HG03159 (cell line): ENCODE measurements around the gene CEP250.
A peak's percentile ranks its signal among the peaks of the same experiment; 100 is the strongest.
"Not testable (repeated sequence)": the region's sequence is repeated elsewhere in the genome, so short reads cannot be mapped to it uniquely, and the experiment has no call there.

Source experiments
- ATAC-seq: cut with Tn5 transposase; IDR thresholded peaks from one replicate; pipeline ENCODE4 v1.9.1; 2021; ENCODE audit warnings: mild to moderate bottlenecking, moderate library complexity; ENCODE audit not compliant: unreplicated experiment

The CEP250 gene

GRCh38 chr20:35517767-35518166, 62.4 kb downstream of the CEP250 start:
- not testable (repeated sequence) for ATAC-seq

GRCh38 chr20:35518955-35519354, 63.6 kb downstream of the CEP250 start:
- no peak for ATAC-seq

GRCh38 chr20:35523298-35523888, 68.0 kb downstream of the CEP250 start:
- ATAC-seq, result no peak

- ATAC-seq, result no peak
Observed at GRCh38 chr20:35525639-35526038, 70.2 kb downstream of the CEP250 start.

- ATAC-seq, result no peak
Observed at GRCh38 chr20:35527122-35527769, 71.8 kb downstream of the CEP250 start.

GRCh38 chr20:35529552-35529951, 74.2 kb downstream of the CEP250 start, which contains the start of gene C20orf173:
Gene C20orf173, minus strand, starts transcription at chr20:35529652. Its CDS starts 279 bp downstream, at chr20:35529373.
- no peak for ATAC-seq

GRCh38 chr20:35539756-35540212, 84.4 kb downstream of the CEP250 start:
- ATAC-seq, result peak; percentile 51

- ATAC-seq, result no peak
Observed at GRCh38 chr20:35541118-35541782, 85.9 kb downstream of the CEP250 start.

- ATAC-seq, result peak; percentile 94
Observed at GRCh38 chr20:35541783-35542662, 86.6 kb downstream of the CEP250 start, which contains the start of gene ERGIC3. Gene ERGIC3, plus strand, starts transcription at chr20:35542078. Its CDS starts 20 bp downstream, at chr20:35542098.

GRCh38 chr20:35542990-35543389, 87.6 kb downstream of the CEP250 start:
- no peak for ATAC-seq

GRCh38 chr20:35544436-35544835, 89.0 kb downstream of the CEP250 start:
- no peak for ATAC-seq

GRCh38 chr20:35544941-35545340, 89.5 kb downstream of the CEP250 start:
- ATAC-seq, result not testable (repeated sequence)

GRCh38 chr20:35546127-35546526, 90.7 kb downstream of the CEP250 start:
- no peak for ATAC-seq

- no peak for ATAC-seq
Observed at GRCh38 chr20:35547329-35547728, 91.9 kb downstream of the CEP250 start.

GRCh38 chr20:35551503-35551902, 96.1 kb downstream of the CEP250 start:
- no peak for ATAC-seq

GRCh38 chr20:35552914-35553313, 97.5 kb downstream of the CEP250 start:
- ATAC-seq, result no peak

- ATAC-seq, result not testable (repeated sequence)
Observed at GRCh38 chr20:35555461-35555860, 100.1 kb downstream of the CEP250 start.

- ATAC-seq, result no peak
Observed at GRCh38 chr20:35555951-35556645, 100.7 kb downstream of the CEP250 start.

GRCh38 chr20:35556871-35557270, 101.5 kb downstream of the CEP250 start:
- ATAC-seq, result no peak

GRCh38 chr20:35558451-35558850, 103.1 kb downstream of the CEP250 start:
- no peak for ATAC-seq
